Activated CD8-positive, alpha-beta T cell treated with anti-CD3 and anti-CD28 coated beads for 36 hours (primary cell): ENCODE measurements around the gene FITM1. TPM values are rescaled to one million over a fixed set of nuclear protein-coding genes. Genes with fewer than 3 reads are reported as not detected.

ENCODE experiments used
- ATAC-seq: fragments of 200-7000 bp; cut with Tn5 transposase; one replicate; pipeline ENCODE4 v1.10.0; 2021; ENCODE audit warnings: mild to moderate bottlenecking, moderate library complexity
- CTCF ChIA-PET: fragments of 350-600 bp; sonication (Branson Sonifier 250); formaldehyde crosslinking; loops from one replicate; lab custom pipeline; 2021; ENCODE audit warnings: antibody characterized with exemption; lab: Charles Lee
- POLR2A ChIA-PET: fragments of 350-600 bp; sonication (Branson Sonifier 250); formaldehyde crosslinking; loops from one replicate; lab custom pipeline; 2021; ENCODE audit warnings: antibody characterized with exemption; lab: Charles Lee
- DNase-seq: peaks from one replicate; pipeline ENCODE4 v3.0.0-alpha.2; 2020
- H3K27ac Mint-ChIP-seq: one replicate; pipeline ENCODE4 v1.8.0; 2021; ENCODE audit warnings: mild to moderate bottlenecking, mixed read lengths
- H3K27me3 Mint-ChIP-seq: one replicate; pipeline ENCODE4 v1.8.0; 2021; ENCODE audit warnings: mixed read lengths
- H3K36me3 Mint-ChIP-seq: one replicate; pipeline ENCODE4 v1.8.0; 2021; ENCODE audit warnings: low read depth, mixed read lengths
- H3K4me1 Mint-ChIP-seq: one replicate; pipeline ENCODE4 v1.8.0; 2021; ENCODE audit warnings: low read depth, mixed read lengths
- H3K4me3 Mint-ChIP-seq: one replicate; pipeline ENCODE4 v1.8.0; 2021; ENCODE audit warnings: mild to moderate bottlenecking, moderate library complexity, mixed read lengths
- H3K9me3 Mint-ChIP-seq: one replicate; pipeline ENCODE4 v1.8.0; 2021; ENCODE audit warnings: mixed read lengths
- CTCF ChIP-seq: fragments of 200-600 bp; IDR thresholded peaks from one replicate; pipeline ENCODE4 v1.8.0; 2022; ENCODE audit warnings: antibody characterized with exemption, mild to moderate bottlenecking
- intact Hi-C: fragments of 100-400 bp; cut with micrococcal nuclease; formaldehyde crosslinking; loops from one replicate; pipeline ENCODE4 v1.10.0; 2022
- total RNA-seq, 2 experiments: library from RNA; stranded (reverse); gene quantifications; one replicate each; pipeline ENCODE4 v1.2.3, GENCODE V29; 2021

The FITM1 gene
- total RNA-seq, 2 experiments from 2014 or later: 0.56 to 0.69 TPM

- Mint-ChIP-seq H3K27ac (peak overlapping the region; percentile 99), H3K27me3 (no peaks in the 10 kb centered on the region), H3K36me3 (peaks cover 23% of the 10 kb centered on the region), H3K4me1 (peaks cover 23% of the 10 kb centered on the region), H3K9me3 (no peaks in the 10 kb centered on the region), H3K4me3 (peak overlapping the region; percentile 98)
- ATAC-seq (peak; percentile 45), DNase-seq (peak; percentile 93)
- intact Hi-C loops: loop anchor here (2.0 kb wide), 1 partner anchor 27 kb away; the partner anchor contains the start of gene EMC9
- ChIA-PET CTCF (interaction anchor here (0.8 to 6.0 kb wide), 17 partner anchors 9 to 482 kb away, joined by 3 to 37 read pairs (median 6); partner anchors contain the start of genes CIDEB, EMC9, FITM1 and IRF9), POLR2A (interaction anchor here (0.6 to 7.0 kb wide), 22 partner anchors 9 to 126 kb away, joined by 3 to 62 read pairs (median 6); partner anchors contain the start of genes DHRS4L2, EMC9, FITM1 and GMPR2)
- no peak for TF ChIP-seq CTCF
Measured at GRCh38 chr14:24113801-24114531, 16.5 kb upstream of the FITM1 start.

- peak; percentile 88 for ATAC-seq
- no peaks in the 10 kb centered on the region for H3K9me3 Mint-ChIP-seq
- no peaks in the 10 kb centered on the region for H3K27me3 Mint-ChIP-seq
- CTCF ChIA-PET: interaction anchor here (0.7 to 6.0 kb wide), 20 partner anchors 9 to 483 kb away, joined by 3 to 37 read pairs (median 6); partner anchors contain the start of genes CIDEB, EMC9, FITM1 and IRF9
- peak; percentile 99 for DNase-seq
- POLR2A ChIA-PET: interaction anchor here (0.6 to 7.0 kb wide), 23 partner anchors 10 to 126 kb away, joined by 3 to 62 read pairs (median 7); partner anchors contain the start of genes DHRS4L2, EMC9, FITM1 and IPO4
- H3K27ac Mint-ChIP-seq: peak within 1 kb of the TSS; percentile 99
- H3K36me3 Mint-ChIP-seq: peaks cover 29% of the 10 kb centered on the region
- intact Hi-C loops: loop anchor here (2.0 kb wide), 1 partner anchor 26 kb away; the partner anchor contains the start of gene EMC9
- H3K4me3 Mint-ChIP-seq: peak within 1 kb of the TSS; percentile 98
- TF ChIP-seq CTCF: no peak
- H3K4me1 Mint-ChIP-seq: peaks cover 20% of the 10 kb centered on the region
Measured at GRCh38 chr14:24114532-24115421, 15.7 kb upstream of the FITM1 start, which contains the start of the genes DCAF11 and NRL. TSS of gene DCAF11 (plus strand) at chr14:24114777. CDS start at chr14:24115595, 818 bp downstream. TSS of gene NRL (minus strand) at chr14:24114949. CDS start at chr14:24082848, 32,101 bp downstream.

- H3K4me1 Mint-ChIP-seq: peaks cover 20% of the 10 kb centered on the region
- H3K27me3 Mint-ChIP-seq: no peaks in the 10 kb centered on the region
- TF ChIP-seq CTCF: no peak
- peak overlapping the region; percentile 98 for H3K4me3 Mint-ChIP-seq
- peaks cover 33% of the 10 kb centered on the region for H3K36me3 Mint-ChIP-seq
- ATAC-seq: no peak
- peak overlapping the region; percentile 99 for H3K27ac Mint-ChIP-seq
- CTCF ChIA-PET: interaction anchor here (1.2 to 6.0 kb wide), 14 partner anchors 10 to 218 kb away, joined by 3 to 37 read pairs (median 9); partner anchors contain the start of genes EMC9, FITM1, IRF9 and PCK2
- POLR2A ChIA-PET: interaction anchor here (0.7 to 7.0 kb wide), 14 partner anchors 9 to 73 kb away, joined by 3 to 62 read pairs (median 14); partner anchors contain the start of genes EMC9, FITM1, IPO4 and IRF9
- H3K9me3 Mint-ChIP-seq: no peaks in the 10 kb centered on the region
- DNase-seq: no peak
- intact Hi-C loops: loop anchor here (2.0 kb wide), 1 partner anchor 25 kb away; the partner anchor contains the start of gene EMC9
Measured at GRCh38 chr14:24115422-24116127, 14.9 kb upstream of the FITM1 start.

GRCh38 chr14:24116128-24116814, 14.2 kb upstream of the FITM1 start:
- H3K9me3 Mint-ChIP-seq: no peaks in the 10 kb centered on the region
- ChIA-PET POLR2A (interaction anchor here (1.1 to 7.0 kb wide), 10 partner anchors 10 to 126 kb away, joined by 3 to 62 read pairs (median 10); partner anchors contain the start of genes CHMP4A, EMC9, IRF9 and PSME1), CTCF (interaction anchor here (1.2 to 6.0 kb wide), 8 partner anchors 10 to 58 kb away, joined by 4 to 37 read pairs (median 8); partner anchors contain the start of genes EMC9, FITM1, IRF9 and PCK2)
- no peak for DNase-seq
- no peak for TF ChIP-seq CTCF
- peak overlapping the region; percentile 98 for H3K4me3 Mint-ChIP-seq
- H3K36me3 Mint-ChIP-seq: peaks cover 38% of the 10 kb centered on the region
- intact Hi-C loops: no loop called here
- peak overlapping the region; percentile 99 for H3K27ac Mint-ChIP-seq
- ATAC-seq: no peak
- peaks cover 20% of the 10 kb centered on the region for H3K4me1 Mint-ChIP-seq
- no peaks in the 10 kb centered on the region for H3K27me3 Mint-ChIP-seq
